ENCODE results near the gene CTXND1. TPM values are rescaled to one million over a fixed set of nuclear protein-coding genes. Genes with fewer than 3 reads are reported as not detected.

Gene CTXND1
- polyA plus RNA-seq, 1 donor = 0.70 TPM

GRCh38 chr15:80214910-80215309, 37.1 kb downstream of the CTXND1 start:
- Histone ChIP-seq H3K27me3 (ENCODE audit: control insufficient read depth, insufficient read depth, low read length) (no peaks in the 10 kb centered on the region), H3K36me3 (ENCODE audit: control insufficient read depth, insufficient read depth, low read length) (no peaks in the 10 kb centered on the region), H3K4me3 (ENCODE audit: low read length) (no peak overlapping the region), H3K9me3 (ENCODE audit: control insufficient read depth, low read depth, low read length) (peaks cover 2% of the 10 kb centered on the region), H3K4me1 (ENCODE audit: control insufficient read depth, insufficient read depth, low read length) (peaks cover 12% of the 10 kb centered on the region), H3K27ac (ENCODE audit: low read length) (no peak overlapping the region)
- DNase-seq = no peak
- WGBS (ENCODE audit: insufficient coverage, low lambda C conversion rate) = no CpG with 5 or more reads among the region's 2 CpGs

DNA sequence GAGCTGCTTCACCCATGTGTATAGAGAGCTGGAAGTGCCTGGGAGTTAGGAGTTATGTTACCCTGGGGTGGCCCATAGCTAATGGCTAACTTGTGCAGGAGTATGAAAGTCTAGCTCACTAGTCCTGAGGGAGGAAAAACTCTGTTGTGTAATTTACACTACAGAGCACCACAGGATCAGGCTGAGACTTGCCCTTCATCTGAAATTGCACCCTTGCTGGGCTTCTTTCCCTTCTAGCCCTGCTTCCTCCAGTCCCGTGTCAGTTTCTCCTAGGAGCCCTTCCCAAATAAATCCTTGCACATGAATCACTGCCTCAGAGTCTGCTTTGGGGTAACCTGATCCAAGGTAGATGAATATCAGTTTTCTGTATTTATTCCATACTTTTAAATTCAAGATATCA, 40.0 kb downstream of the CTXND1 start:
- no peak for DNase-seq
- H3K27ac ChIP-seq (ENCODE audit: low read length) = no peak overlapping the region
- WGBS (ENCODE audit: insufficient coverage, low lambda C conversion rate) = no CpG with 5 or more reads among the region's 1 CpG
- H3K4me1 ChIP-seq (ENCODE audit: control insufficient read depth, insufficient read depth, low read length) = peaks cover 35% of the 10 kb centered on the region
- H3K4me3 ChIP-seq (ENCODE audit: low read length) = no peak overlapping the region
- H3K36me3 ChIP-seq (ENCODE audit: control insufficient read depth, insufficient read depth, low read length) = no peaks in the 10 kb centered on the region
- peaks cover 2% of the 10 kb centered on the region for H3K9me3 ChIP-seq (ENCODE audit: control insufficient read depth, low read depth, low read length)
- H3K27me3 ChIP-seq (ENCODE audit: control insufficient read depth, insufficient read depth, low read length) = no peaks in the 10 kb centered on the region

DNA sequence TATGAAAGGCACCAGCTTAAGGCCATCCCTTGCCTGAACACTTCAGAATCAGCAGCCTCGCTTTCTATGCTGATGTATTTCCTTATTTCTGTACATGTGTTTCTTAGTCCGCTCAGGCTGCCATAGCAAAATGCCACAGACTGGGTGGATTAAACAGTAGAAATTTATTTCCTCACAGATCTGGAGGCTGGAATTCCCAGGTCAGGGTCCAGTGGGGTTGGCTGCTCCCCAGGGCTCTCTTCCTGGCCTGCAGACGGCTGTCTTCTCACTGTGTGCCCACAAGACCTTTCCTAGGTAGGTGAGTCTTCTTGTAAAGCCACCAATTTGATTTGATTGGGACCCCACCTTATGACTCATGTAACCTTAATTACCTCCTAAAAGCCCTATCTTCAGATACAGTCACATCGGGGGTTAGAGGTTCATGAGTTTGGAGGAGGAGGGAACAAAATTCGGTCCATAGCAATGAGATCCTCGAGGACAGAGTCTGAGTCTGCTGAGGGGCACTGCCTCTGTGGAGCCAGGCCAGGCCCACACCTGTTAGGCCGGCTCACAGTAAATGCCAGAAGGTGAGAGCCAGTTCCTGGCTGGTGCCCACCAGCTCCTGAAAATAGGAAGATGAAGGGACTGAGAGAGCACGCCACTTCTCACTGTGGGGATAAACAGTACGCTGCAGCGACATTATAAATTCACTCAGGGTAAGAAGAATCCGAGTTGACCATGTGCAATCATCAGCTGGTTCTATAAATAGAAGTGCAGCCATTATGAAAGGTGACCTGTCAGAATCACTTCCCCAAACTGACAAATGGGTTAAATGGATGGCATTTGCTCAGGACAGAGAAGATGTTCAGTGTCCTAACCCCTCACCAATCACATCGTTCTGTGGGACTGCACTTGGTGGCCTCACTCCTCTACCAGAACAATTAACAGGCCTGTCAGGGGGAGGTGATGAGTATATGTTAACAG, 41.1 kb downstream of the CTXND1 start:
- DNase-seq = peak; percentile 23 to 24
- Histone ChIP-seq H3K27ac (ENCODE audit: low read length) (peak overlapping the region; percentile 24), H3K4me3 (ENCODE audit: low read length) (no peak overlapping the region), H3K4me1 (ENCODE audit: control insufficient read depth, insufficient read depth, low read length) (peaks cover 35% of the 10 kb centered on the region), H3K36me3 (ENCODE audit: control insufficient read depth, insufficient read depth, low read length) (no peaks in the 10 kb centered on the region), H3K9me3 (ENCODE audit: control insufficient read depth, low read depth, low read length) (peaks cover 2% of the 10 kb centered on the region), H3K27me3 (ENCODE audit: control insufficient read depth, insufficient read depth, low read length) (no peaks in the 10 kb centered on the region)
- 100% methylated on average over 4 of the region's 12 CpGs for WGBS (ENCODE audit: insufficient coverage, low lambda C conversion rate)

GRCh38 chr15:80208758-80209734, 43.0 kb downstream of the CTXND1 start:
- no peak for DNase-seq
- Histone ChIP-seq H3K9me3 (ENCODE audit: control insufficient read depth, low read depth, low read length) (peaks cover 2% of the 10 kb centered on the region), H3K36me3 (ENCODE audit: control insufficient read depth, insufficient read depth, low read length) (no peaks in the 10 kb centered on the region), H3K4me1 (ENCODE audit: control insufficient read depth, insufficient read depth, low read length) (peaks cover 35% of the 10 kb centered on the region), H3K27me3 (ENCODE audit: control insufficient read depth, insufficient read depth, low read length) (no peaks in the 10 kb centered on the region), H3K4me3 (ENCODE audit: low read length) (no peak overlapping the region), H3K27ac (ENCODE audit: low read length) (peak overlapping the region; percentile 65)
- WGBS (ENCODE audit: insufficient coverage, low lambda C conversion rate) = no CpG with 5 or more reads among the region's 11 CpGs

DNA sequence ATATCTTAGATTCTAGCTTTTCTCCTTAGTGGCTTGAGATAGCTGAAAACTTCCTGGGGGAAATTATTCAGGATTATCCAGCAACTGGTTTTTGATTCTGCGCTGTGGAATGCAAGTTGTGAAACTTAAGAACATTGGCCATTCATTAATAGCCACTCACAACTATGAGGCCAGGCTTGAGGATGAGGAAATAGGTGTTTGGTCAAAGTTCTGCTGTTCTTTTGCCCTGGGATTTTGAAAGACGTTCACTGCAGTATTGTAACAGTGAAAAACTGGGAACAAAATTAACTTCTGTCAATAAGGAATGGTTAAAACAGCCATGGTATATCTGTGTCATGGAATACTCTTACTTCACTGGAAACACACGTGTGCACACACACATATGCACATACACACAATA, 44.1 kb downstream of the CTXND1 start:
- WGBS (ENCODE audit: insufficient coverage, low lambda C conversion rate) = 0% methylated on average over 1 of the region's 3 CpGs
- Histone ChIP-seq H3K4me3 (ENCODE audit: low read length) (no peak overlapping the region), H3K27ac (ENCODE audit: low read length) (peak overlapping the region; percentile 65), H3K27me3 (ENCODE audit: control insufficient read depth, insufficient read depth, low read length) (no peaks in the 10 kb centered on the region), H3K36me3 (ENCODE audit: control insufficient read depth, insufficient read depth, low read length) (peaks cover 3% of the 10 kb centered on the region), H3K9me3 (ENCODE audit: control insufficient read depth, low read depth, low read length) (no peaks in the 10 kb centered on the region), H3K4me1 (ENCODE audit: control insufficient read depth, insufficient read depth, low read length) (peaks cover 35% of the 10 kb centered on the region)
- DNase-seq = peak; percentile 80 to 83

DNA sequence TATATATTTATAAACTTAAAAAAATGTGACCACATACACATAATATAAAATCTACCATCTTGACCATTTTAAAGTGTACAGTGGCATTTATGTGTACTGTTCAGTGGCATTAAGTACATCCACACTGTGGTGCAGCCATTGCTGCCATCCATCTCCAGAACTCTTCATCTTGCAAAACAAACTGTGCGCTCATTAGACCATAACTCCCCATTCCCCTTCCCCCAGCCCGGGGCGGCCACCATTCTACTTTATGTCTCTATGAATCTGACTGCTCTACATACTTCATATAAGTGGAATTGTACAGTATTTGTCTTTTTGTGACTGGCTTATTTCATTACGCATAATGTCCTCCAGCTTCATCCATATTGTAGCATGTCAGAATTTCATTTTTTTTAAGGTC, 47.8 kb downstream of the CTXND1 start:
- no peak overlapping the region for H3K27ac ChIP-seq (ENCODE audit: low read length)
- no CpG with 5 or more reads among the region's 4 CpGs for WGBS (ENCODE audit: insufficient coverage, low lambda C conversion rate)
- no peaks in the 10 kb centered on the region for H3K27me3 ChIP-seq (ENCODE audit: control insufficient read depth, insufficient read depth, low read length)
- no peak for DNase-seq
- no peaks in the 10 kb centered on the region for H3K9me3 ChIP-seq (ENCODE audit: control insufficient read depth, low read depth, low read length)
- H3K36me3 ChIP-seq (ENCODE audit: control insufficient read depth, insufficient read depth, low read length) = peaks cover 3% of the 10 kb centered on the region
- H3K4me3 ChIP-seq (ENCODE audit: low read length) = no peak overlapping the region
- H3K4me1 ChIP-seq (ENCODE audit: control insufficient read depth, insufficient read depth, low read length) = peaks cover 18% of the 10 kb centered on the region

DNA sequence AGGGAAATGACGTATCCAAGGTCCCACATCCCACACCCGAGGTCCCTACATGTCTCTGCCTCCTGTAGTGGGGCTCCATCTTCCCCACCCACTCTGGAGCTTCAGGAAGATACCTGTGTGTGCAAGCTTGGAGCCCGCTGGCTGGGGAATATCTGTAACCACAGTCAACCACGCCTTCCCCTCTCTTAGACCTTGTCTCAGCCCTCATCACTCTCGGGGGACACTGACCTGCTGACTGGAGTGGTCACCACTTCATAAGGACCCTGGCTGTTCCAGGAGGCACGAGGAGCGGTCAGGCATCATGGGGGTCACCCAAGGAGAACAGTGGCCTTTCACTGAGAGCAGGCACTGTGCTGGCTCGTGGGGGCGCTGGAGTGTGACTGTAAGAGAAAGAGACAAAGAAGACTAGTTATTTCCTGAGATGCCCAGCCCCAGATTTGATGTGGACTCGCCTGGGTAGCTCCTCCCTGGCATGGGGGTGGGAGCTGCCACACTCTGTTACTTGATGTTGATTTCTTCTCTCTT, 48.6 kb downstream of the CTXND1 start:
- Histone ChIP-seq H3K27me3 (ENCODE audit: control insufficient read depth, insufficient read depth, low read length) (no peaks in the 10 kb centered on the region), H3K4me1 (ENCODE audit: control insufficient read depth, insufficient read depth, low read length) (peaks cover 10% of the 10 kb centered on the region), H3K27ac (ENCODE audit: low read length) (no peak overlapping the region), H3K9me3 (ENCODE audit: control insufficient read depth, low read depth, low read length) (no peaks in the 10 kb centered on the region), H3K4me3 (ENCODE audit: low read length) (no peak overlapping the region), H3K36me3 (ENCODE audit: control insufficient read depth, insufficient read depth, low read length) (peaks cover 3% of the 10 kb centered on the region)
- DNase-seq = no peak
- no CpG with 5 or more reads among the region's 10 CpGs for WGBS (ENCODE audit: insufficient coverage, low lambda C conversion rate)

GRCh38 chr15:80202641-80203360, 49.2 kb downstream of the CTXND1 start:
- DNase-seq = no peak
- H3K9me3 ChIP-seq (ENCODE audit: control insufficient read depth, low read depth, low read length) = no peaks in the 10 kb centered on the region
- no CpG with 5 or more reads among the region's 9 CpGs for WGBS (ENCODE audit: insufficient coverage, low lambda C conversion rate)
- H3K27ac ChIP-seq (ENCODE audit: low read length) = no peak overlapping the region
- no peak overlapping the region for H3K4me3 ChIP-seq (ENCODE audit: low read length)
- H3K4me1 ChIP-seq (ENCODE audit: control insufficient read depth, insufficient read depth, low read length) = peaks cover 5% of the 10 kb centered on the region
- H3K27me3 ChIP-seq (ENCODE audit: control insufficient read depth, insufficient read depth, low read length) = no peaks in the 10 kb centered on the region
- H3K36me3 ChIP-seq (ENCODE audit: control insufficient read depth, insufficient read depth, low read length) = peaks cover 3% of the 10 kb centered on the region

DNA sequence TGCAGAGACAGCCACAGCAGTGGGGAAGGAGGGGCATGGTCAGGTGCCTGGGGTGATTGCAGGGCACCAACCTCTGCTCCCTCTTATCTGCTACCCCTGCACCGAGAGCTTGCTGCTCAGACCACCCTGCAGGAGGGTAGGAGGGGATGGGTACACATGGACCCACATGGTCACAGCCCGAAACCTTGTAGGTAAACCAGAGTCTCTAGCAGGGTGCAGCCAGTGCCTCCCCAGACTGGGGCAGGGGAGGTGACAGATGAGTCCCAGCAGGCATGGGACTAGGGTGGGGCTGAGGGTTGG, 50.0 kb downstream of the CTXND1 start:
- DNase-seq = no peak
- no CpG with 5 or more reads among the region's 2 CpGs for WGBS (ENCODE audit: insufficient coverage, low lambda C conversion rate)

More for the DNA sequence above, 50.0 kb downstream of the CTXND1 start:
- Histone ChIP-seq H3K4me3 (ENCODE audit: low read length) (no peak overlapping the region), H3K4me1 (ENCODE audit: control insufficient read depth, insufficient read depth, low read length) (no peaks in the 10 kb centered on the region), H3K36me3 (ENCODE audit: control insufficient read depth, insufficient read depth, low read length) (peaks cover 3% of the 10 kb centered on the region), H3K27ac (ENCODE audit: low read length) (no peak overlapping the region), H3K27me3 (ENCODE audit: control insufficient read depth, insufficient read depth, low read length) (no peaks in the 10 kb centered on the region), H3K9me3 (ENCODE audit: control insufficient read depth, low read depth, low read length) (no peaks in the 10 kb centered on the region)
